Stimulated activated naive CD4-positive, alpha-beta T cell (primary cell): Measurements from ENCODE around the gene GMPR2.
"Not testable (repeated sequence)": the region's sequence is repeated elsewhere in the genome, so short reads cannot be mapped to it uniquely, and the experiment has no call there.

Experiments
- DNase-seq, 6 experiments: peaks; one replicate each; lab custom pipeline; 2025; lab: John Stamatoyannopoulos, UW

GMPR2 gene

DNA sequence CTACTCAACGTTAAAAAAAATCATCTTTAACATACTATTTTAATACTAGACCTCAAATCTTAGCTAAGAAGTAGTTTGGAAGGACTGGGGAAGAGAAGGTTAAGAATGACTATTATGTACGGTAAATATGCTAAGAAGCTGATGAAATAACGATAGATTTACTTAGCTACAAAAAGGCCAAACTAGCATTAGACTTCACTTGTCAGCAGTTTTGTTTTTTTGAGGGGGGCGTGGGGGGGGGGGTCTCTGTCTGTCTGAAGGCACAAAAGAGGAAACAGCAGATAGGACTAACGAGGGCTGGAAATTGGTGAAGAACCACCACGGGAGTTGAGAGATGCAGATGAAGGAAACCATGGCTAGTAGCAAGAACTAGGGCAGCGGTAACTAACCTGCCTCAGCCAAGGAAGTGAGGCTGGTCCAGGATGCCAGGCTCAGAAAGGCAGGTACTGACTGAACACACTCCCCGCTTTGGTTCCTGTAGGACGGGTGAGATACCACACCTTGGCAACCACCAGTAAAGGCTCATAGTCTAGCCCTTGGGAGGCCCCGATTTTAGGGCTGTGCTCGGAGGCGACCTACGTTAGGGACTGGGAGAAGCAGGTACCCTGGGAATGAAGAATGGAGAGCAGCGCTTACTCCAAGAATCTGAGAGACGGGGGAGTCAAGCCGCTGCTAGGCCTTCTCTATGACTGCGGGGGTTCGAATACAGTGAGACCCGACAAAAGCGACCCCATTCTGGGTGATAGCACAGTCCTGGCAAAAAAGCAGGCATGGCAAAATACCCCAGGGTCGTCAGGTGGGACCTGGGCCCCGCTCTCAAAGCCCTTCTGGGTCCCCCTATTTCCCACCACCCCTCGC, 1.2 kb upstream of the GMPR2 start:
- peak in 1 of 6 experiments; percentile 2 for DNase-seq

DNA sequence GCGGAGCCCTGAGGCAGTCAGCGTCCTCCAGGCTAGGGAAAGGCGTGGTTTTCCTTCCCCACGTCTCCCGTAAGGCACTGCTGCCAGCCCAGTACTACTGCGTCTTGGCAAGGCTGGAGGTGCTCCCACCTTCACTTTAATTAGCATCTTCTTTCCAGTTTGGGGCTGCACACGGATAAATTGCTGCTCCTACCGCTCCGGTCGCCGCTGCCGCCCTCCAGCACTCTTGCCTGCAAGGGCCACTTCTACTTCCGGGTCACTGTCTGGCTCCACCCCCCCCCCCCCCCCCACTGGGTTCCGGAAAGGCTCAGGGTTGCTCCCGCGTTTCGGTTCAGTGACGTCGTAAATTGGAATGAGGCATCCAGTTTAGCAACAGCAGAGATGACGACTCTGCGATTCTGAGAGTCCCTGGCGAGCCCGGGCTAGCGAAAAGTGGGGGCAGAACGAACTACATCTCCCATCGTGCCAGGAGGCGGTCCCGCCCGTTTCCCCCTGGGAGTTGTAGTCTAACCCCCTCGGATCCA, 546 bp upstream of the GMPR2 start, which contains the start of gene NEDD8:
TSS of gene NEDD8 (minus strand) at position 247 of the 524 bp plus-strand sequence. CDS start at position 147, 100 bp downstream.
- peak; percentile 81 to 92 (median 85) for DNase-seq

DNA sequence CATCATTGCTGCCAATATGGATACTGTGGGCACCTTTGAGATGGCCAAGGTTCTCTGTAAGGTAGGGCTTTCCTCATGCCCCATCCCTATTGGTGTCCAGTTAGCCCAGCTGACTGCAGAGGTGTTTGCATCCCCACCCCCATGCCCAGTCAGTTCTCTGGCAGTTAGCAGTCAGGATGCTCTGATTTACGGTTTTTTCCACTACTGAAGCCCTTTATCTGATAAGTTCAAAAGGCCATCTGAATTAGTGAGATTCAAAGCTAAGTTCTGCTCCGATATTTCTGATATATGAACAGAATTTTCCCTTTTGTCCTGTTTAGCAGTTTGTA, 773 bp downstream of the GMPR2 start:
- no peak for DNase-seq

DNA sequence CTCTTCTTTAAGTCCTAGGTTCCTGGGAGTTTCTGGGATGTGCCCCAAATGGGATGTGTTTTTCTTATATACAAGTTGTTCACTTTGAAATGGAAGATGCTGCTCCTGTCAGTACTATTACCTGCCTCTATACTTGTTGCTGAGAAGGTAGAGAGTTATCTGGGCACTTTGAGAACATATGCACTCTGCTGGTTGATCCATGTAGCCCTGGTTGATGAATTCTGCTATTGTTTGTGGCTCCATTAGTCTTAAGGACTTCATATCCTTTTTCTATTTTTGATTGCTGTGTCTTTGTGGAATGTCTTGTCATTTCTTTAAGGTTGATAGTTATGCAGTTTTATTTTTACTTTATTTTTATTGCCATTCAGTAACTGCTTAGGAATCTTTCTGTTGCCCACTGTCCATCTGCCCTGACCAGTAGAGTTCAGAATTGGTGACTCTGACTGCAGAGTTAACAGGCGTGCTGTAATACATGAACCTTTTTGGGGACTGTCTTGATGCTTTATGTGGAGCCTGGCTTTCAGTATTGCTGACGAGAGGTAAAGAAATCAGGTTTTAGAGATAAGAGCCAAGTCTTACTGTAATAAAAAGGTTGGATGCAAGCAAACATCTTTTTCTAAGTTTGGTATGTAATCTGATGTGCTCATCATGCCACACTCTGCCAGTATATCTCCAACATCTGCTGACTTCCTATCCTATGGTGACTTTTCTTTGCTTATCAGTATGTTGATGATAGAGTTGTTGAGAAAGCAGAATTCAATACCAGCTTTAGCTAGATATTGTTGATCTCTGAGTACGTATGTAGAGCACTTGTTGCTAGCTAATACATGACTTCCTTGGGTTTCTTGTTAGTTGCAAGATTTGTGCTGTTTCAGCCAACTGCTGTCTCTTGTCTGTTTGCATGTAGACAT, 1.6 kb downstream of the GMPR2 start:
- no peak for DNase-seq

DNA sequence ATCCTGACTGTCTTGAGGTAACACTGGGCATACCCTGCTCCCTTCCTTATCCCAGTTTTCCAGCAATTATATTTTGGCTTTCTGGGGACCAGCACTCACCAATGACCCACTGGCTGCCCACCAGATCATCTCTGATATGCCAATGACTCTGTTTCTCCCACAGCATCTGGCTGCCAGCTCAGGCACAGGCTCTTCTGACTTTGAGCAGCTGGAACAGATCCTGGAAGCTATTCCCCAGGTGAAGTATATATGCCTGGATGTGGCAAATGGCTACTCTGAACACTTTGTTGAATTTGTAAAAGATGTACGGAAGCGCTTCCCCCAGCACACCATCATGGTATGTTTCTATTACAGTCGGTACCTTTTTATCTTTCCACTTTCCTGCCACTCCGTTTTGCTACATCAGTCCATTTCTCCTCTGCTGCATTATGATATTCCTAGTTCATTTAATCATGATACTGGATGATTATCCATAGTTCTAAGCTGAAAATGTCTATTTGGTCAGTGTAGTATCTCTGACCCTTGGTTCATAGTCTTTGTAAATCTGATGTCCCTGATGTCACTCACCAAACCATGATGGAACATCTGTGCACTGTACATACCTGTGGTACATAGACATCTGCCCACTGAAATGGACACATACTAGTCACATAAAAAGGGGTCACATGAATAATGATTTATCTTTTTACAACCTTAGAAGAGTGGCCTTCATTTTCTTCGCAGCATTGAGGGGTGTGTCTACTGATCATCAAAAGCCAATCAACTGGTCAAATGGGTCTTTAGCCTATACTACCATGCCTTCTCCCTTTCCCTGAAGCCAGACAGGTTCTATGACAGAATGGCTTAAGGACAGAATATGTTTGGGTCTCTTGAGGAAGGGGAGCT, 3.3 kb downstream of the GMPR2 start:
- DNase-seq = no peak

DNA sequence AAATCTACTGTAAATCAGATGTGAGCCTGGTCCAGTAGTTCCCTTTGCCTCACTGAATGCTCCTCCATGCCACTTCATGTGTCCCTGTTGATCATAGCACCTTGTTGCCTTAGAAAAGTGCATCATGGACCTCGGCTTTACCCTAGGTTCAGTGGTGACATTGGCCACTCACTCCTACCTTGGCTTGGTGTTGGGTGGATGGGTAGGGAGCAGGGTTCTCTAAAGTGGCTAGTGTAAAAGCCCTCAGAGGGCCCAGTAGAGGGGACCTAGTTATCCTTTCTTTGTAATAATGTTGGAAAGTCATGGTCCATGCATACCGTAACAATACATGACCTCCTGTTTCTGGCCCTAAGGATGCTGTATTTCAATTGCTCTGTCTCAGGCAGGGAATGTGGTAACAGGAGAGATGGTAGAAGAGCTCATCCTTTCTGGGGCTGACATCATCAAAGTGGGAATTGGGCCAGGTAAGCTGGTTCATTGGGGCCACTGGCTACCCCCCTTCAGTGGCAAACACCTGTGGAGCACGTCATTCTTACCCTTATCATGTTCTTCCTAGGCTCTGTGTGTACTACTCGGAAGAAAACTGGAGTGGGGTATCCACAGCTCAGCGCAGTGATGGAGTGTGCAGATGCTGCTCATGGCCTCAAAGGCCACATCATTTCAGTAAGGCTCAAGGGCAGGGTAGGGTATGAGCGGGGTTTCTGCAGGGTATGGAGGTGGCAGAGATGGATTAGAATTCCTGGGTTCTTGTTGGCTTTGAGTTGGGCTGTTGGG, 4.1 kb downstream of the GMPR2 start:
- no peak for DNase-seq

DNA sequence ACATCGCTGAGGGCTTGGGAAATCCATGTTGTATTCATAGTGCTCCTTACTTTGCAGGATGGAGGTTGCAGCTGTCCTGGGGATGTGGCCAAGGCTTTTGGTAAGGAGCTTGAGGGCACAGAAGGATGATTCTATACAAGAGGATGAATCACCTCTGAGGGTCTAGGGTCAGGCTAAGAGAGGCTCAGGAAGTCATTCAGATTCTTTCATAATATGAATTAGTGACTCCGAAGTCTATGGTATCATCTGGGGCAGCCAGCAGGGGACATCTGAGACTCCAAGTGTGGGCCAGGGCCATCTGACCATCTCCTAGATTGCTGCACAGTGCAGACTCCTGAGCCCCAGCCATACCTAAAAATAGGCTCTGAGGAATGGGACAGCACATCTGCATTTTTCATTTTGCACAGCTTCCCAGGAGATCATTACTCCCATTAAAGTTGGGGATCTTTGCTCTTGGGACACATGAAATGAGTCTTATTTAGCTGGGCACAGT, 4.8 kb downstream of the GMPR2 start:
- no peak for DNase-seq

DNA sequence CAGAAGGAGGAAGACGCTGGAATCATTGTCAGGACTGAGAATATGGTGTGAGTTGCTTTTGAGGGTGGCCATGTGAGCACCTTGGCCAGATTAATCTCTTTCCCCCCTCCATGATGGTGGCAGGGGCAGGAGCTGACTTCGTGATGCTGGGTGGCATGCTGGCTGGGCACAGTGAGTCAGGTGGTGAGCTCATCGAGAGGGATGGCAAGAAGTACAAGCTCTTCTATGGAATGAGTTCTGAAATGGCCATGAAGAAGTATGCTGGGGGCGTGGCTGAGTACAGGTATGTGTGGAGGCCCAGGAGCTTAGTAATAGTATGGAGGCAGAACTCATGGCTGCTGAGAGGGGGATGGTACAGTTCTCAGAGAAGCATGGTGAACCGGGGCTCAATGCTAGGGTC, 5.4 kb downstream of the GMPR2 start:
- no peak for DNase-seq

DNA sequence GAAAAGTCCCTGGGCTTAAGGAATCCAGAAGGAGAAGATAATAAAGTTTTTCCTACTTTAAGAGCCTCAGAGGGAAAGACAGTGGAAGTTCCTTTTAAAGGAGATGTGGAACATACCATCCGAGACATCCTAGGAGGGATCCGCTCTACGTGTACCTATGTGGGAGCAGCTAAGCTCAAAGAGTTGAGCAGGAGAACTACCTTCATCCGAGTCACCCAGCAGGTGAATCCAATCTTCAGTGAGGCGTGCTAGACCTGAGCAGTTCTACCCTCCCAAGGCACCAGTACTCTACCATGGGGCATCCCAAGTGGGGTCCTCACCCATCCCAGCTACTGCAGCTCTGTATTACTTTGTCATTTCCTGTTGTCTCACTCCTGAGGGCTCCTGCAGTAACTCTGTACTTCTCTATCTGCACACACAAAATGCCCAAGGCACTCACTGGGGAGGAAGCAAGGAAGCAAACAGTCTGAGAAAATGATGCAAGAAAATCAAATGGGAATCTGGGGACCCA, 5.9 kb downstream of the GMPR2 start:
- no peak for DNase-seq

DNA sequence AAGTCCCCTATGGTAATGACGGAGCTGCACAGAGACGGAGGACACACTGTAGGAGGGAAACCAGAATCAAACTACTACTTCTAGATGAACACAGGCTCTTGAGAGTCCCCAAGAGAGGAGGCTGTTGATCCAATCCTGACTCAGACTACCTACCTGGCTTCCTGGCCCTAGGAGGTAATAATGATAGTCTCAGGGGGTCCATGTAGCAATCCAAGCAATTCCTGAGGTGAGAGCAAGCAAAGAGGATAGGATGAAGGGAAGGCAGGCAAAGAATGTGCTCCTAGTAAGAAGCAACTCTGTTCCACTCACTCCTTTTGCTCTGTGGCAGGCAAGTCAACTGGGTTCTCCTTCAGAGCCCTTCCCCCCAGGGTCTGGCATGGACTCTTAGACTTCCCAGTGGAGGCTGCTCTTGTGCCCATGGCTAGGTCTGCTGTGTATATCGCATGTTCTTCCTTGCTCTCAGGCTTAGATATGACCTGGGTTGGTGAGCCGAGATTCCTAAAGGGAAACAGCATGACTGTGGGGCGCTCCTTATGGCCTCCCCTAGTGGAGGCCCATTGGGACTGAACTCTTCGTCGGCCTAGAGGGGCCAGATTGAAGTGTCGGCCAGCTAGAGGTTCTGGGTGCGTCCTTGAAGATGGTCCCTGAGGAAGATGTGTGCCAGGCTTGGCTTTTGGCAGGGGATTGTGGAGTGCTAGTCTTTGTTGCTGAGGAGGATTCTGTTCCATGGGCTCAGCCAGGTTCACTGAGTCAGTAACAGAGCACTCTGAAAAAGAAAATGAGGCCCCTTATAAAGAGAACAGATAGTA, 7.6 kb downstream of the GMPR2 start:
- no peak for DNase-seq

DNA sequence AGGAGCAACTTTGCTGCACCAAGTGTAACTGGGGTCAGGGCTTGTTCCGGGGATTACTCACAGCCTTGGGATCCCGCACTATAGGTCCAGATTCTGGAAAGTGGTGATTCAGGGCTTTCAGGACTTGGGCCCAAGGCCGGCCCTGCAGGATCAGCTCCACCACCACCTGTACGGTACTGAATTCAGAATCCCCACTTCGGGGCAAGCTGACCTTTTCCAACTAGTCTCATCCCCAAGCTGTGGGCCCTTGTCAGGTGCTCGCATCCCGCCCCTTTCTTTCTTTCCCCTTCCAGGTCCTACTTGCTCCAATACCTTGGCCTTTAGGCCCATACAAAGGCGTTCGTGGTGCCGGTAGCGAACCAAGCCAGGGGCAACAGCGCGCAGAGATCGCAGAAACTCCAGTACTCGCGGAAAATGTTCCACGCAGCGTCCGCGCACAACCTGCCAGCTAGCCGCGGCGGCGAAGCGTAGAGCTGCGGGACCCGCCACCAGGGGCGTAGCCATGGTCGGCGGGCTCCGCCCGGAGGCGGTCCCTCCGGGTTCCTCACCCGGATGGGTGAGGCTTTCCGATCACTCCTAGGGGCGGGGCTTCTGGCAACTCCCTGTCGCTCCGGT, 9.2 kb downstream of the GMPR2 start:
- peak in 4 of 6 experiments; percentile 92 to 99 (median 96) for DNase-seq

DNA sequence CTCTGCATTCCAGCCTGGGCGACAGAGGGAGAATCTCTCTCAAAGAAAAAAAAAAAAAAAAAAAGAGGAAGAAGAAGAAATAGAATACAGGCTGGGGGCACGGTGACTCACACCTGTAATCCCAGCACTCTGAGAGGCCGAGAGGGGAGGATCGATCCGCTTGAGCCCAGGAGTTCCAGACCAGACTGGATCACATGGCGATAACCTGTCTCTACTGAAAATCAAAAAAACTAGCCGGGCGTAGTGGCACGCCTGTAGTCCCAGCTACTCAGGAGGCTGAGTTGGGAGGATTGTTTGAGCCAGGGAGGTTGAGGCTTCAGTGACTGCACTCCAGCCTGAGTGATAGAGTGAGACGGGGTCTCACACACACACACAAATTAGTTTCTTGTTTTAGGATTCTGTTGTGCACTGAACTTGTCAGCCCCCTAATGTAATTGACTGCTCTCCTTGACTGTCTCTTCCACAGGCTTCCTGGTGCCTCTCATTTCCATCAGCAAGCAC, 10.7 kb downstream of the GMPR2 start:
- DNase-seq = peak in 1 of 6 experiments; percentile 25

DNA sequence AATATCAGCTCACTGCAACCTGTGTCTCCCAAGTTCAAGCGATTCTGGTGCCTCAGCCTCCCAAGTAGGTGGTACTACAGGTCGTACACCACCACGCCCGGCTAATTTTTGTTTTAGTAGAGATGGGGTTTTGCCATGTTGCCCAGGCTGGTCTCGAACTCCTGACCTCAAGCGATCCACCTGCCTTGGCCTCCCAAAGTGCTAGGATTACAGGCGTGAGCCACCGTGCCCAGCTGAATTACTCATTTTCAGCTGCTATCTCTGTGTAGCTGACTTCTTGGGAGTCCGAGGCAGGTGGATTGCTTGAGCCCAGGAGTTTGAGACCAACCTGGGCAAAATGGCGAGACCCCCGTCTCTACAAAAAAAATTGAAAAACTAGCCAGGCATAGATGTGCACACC, 12.6 kb downstream of the GMPR2 start:
- DNase-seq = not testable (repeated sequence)

DNA sequence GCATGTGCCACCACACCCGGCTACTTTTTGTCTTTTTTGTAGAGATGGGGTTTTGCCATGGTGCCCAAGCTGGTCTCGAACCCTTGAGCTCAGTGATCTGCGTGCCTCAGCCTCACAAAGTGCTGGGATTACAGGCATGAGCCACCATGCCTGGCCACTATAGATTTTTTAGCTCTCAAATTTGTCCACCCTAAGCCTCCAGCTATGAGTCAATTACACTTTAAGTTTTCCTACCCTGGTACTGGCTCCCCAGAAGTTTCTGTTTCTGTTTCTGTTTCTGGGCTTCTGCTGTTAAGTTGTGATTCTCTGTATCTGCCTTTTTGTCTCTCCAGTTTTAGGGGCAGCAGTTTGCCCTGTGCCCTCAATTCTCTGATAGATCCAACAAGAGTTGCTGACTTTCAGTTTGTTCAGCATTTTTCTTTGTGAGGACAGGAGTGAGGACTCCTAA, 14.1 kb downstream of the GMPR2 start:
- no peak for DNase-seq

DNA sequence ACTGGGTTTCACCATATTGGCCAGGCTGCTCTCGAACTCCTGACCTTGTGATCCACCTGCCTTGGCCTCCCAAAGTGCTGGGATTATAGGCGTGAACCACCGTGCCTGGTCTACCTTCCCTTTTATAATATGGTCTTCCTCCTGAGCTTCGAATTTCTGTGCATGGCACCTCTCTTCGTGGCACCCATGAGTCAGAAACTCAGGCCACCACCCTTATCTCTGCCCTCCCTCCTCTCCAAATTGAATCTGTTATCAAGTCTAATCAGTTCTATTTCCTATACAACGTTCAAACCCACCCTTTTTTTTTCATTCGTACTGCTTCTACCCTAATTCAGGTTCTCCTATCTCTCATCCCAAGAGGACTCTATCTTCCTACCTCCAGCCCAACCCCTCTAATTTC, 14.7 kb downstream of the GMPR2 start:
- DNase-seq = no peak

DNA sequence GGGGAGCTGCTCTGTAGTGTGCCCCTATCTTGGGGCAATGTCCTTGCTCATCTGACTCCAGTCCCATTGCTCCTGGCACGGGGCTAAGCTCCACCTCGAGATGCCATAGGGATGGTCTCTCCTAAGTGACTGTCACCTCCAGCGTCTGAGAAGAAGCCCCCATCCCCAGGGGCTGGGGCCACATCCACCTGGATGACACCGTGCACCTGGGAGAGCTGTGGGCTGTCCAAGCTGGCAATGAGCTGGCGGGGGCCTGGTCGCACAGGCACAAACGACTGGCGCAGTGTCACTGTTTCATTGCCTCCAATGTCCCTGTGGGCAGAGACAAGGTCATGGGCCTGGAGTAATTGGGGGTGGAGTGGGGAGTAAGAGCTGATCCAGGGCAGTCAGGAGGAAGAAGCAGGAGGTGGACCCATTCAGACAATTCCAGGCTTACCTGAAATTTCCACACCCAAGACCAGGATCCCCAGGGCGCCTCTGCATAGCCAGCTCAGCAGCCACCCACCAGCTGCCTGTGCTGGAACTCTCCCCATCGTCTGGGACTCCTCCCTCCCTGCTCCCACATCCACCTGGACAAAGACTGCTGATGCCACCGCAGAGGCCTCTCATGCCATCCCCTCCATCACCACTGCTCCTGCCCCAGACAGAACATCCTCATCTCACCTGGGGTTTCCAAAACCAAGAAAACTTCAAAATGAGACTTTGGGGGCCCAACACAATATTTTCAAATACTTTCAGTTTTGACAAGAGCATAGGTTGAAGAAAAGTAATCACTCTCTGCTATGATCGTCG, 16.7 kb downstream of the GMPR2 start:
- DNase-seq = no peak

DNA sequence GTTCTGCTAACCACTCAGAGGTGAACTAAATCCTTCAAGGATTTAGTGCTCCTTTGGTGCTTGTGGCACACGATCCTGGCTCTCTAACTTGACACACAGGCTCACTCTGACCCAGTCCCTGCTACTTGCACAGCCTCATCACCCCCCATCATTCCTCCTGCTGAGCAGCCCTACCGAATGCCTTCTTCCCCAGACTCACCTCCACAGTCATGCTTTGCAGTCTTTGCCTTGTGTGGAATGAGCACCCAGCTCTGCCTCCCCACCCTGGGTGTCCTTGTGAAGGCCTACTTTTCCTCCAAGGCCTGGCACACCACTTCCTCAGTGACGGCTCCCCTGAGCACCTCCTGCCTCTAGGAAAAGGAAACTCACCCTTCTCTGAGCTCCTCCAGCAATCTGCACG, 17.6 kb downstream of the GMPR2 start:
- no peak for DNase-seq

DNA sequence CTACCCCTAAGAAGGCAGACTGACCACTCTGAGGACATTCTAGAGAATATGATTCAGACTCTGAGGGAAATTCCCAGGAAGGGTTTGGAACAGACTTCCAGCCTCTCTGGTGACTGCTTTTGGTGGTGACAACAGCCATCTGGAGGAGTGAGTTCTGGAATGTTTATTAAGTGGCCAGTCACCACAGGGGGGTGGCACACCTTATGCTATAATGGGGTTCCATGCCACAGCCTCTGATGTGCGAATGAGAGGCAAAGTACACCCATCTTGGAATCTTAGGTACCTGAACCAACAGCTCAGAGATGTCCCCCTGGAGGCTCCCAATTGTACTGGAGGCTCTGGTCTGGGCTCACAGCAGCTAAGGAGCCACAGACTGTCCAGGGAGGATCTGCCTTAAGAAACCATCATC, 19.2 kb downstream of the GMPR2 start:
- DNase-seq = no peak
